Measurements from ENCODE around the gene ALOXE3.
A peak's percentile ranks its signal among the peaks of the same experiment; 100 is the strongest.

ALOXE3 gene

GRCh38 chr17:8151641-8152111, 33.4 kb upstream of the ALOXE3 start:
- peaks cover 36% of the 10 kb centered on the region for H3K36me3 ChIP-seq (replicated peaks)
- in situ Hi-C loops (cut with MboI; ENCODE audit: low sequenced_read_pairs) = loop anchor here (25.0 kb wide), 1 partner anchor 914 kb away; the partner anchor contains the start of genes DVL2, GABARAP and PHF23
- peaks cover 42% of the 10 kb centered on the region for H3K4me1 ChIP-seq
- no peaks in the 10 kb centered on the region for H3K9me3 ChIP-seq
- peak overlapping the region; percentile 59 for H3K4me3 ChIP-seq
- H3K27me3 ChIP-seq (ENCODE audit: low read depth) = no peaks in the 10 kb centered on the region
- DNase-seq (ENCODE audit: low spot score in 2 of 2) = peak in 1 of 2 experiments; percentile 56

GRCh38 chr17:8151120-8151640, 32.9 kb upstream of the ALOXE3 start:
- H3K27me3 ChIP-seq (ENCODE audit: low read depth) = no peaks in the 10 kb centered on the region
- in situ Hi-C loops (cut with MboI; ENCODE audit: low sequenced_read_pairs) = loop anchor here (25.0 kb wide), 1 partner anchor 914 kb away; the partner anchor contains the start of genes DVL2, GABARAP and PHF23
- H3K4me1 ChIP-seq = peaks cover 42% of the 10 kb centered on the region
- peaks cover 41% of the 10 kb centered on the region for H3K36me3 ChIP-seq (replicated peaks)
- H3K4me3 ChIP-seq = peak overlapping the region; percentile 59
- H3K9me3 ChIP-seq = no peaks in the 10 kb centered on the region
- DNase-seq (ENCODE audit: low spot score in 2 of 2) = peak in 1 of 2 experiments; percentile 84

GRCh38 chr17:8150194-8151119, 32.1 kb upstream of the ALOXE3 start:
- H3K4me3 ChIP-seq = peak overlapping the region; percentile 59
- in situ Hi-C loops (cut with MboI; ENCODE audit: low sequenced_read_pairs) = loop anchor here (25.0 kb wide), 1 partner anchor 913 kb away; the partner anchor contains the start of genes DVL2, GABARAP and PHF23
- no peaks in the 10 kb centered on the region for H3K27me3 ChIP-seq (ENCODE audit: low read depth)
- peaks cover 47% of the 10 kb centered on the region for H3K36me3 ChIP-seq (replicated peaks)
- DNase-seq (ENCODE audit: low spot score in 2 of 2) = no peak
- no peaks in the 10 kb centered on the region for H3K9me3 ChIP-seq
- H3K4me1 ChIP-seq = peaks cover 35% of the 10 kb centered on the region

DNA sequence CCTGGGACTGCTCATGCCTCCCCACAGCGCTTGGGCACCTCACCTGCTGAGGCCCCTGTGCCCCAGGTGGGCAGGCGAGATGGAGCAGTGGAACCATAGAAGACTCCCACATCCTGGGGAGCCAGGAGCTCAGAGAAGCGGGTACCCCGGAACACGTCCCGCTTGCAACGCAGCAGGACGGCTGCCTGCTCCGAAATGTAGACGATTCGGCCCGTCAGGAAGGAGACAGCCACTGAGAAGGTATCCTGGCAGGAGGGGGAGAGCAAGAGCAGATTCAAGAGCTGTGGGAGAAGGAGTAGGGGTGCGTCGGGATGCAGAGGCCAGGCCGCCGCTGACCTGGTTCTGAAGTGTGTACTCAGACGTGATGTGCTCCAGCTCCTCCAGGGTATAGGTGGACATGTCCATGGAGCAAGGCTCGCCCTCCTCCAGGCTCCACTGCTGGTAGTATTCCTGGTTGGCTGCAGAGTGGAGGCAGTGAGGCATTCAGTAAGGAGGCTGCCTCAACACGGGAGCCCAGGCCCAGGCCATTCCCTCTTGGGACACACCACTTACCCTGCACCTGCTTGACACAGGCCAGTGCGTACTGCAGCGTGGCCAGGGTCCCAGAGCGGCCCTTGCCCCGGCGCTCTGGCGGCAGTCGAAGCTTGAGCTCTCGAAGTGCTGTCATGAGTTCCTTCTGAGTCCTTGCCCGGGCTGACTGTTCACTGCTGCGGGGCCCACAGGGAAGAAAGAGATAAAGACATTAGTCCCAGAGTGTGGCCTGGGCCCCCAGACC, 31.3 kb upstream of the ALOXE3 start:
- no peak for DNase-seq (ENCODE audit: low spot score in 2 of 2)
- H3K36me3 ChIP-seq (replicated peaks) = peaks cover 48% of the 10 kb centered on the region
- H3K27me3 ChIP-seq (ENCODE audit: low read depth) = no peaks in the 10 kb centered on the region
- no peak overlapping the region for H3K4me3 ChIP-seq
- no peaks in the 10 kb centered on the region for H3K9me3 ChIP-seq
- in situ Hi-C loops (cut with MboI; ENCODE audit: low sequenced_read_pairs) = loop anchor here (25.0 kb wide), 1 partner anchor 912 kb away; the partner anchor contains the start of genes DVL2, GABARAP and PHF23
- peaks cover 29% of the 10 kb centered on the region for H3K4me1 ChIP-seq

DNA sequence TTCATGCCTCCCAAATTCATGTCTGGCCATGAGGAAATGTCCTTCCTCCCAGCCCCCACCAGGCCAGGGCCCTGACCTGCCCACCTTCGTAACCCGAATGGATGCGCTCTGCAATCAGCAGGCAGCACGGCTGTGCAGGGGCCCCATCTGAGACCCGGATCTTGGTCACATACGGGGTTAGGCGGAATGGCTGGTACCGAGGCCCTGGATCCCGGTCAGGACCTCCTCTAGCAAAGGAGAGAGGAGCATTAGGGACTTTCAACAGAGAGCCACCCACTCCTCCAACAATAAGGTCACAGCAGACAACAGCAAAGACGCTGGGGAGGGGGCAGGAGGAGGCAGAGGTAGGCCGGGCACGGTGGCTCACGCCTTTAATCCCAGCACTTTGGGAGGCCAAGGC, 30.2 kb upstream of the ALOXE3 start:
- Histone ChIP-seq H3K4me3 (no peak overlapping the region), H3K27me3 (ENCODE audit: low read depth) (no peaks in the 10 kb centered on the region), H3K4me1 (peaks cover 18% of the 10 kb centered on the region), H3K9me3 (no peaks in the 10 kb centered on the region), H3K36me3 (replicated peaks) (peaks cover 57% of the 10 kb centered on the region)
- in situ Hi-C loops (cut with MboI; ENCODE audit: low sequenced_read_pairs) = no loop called here
- no peak for DNase-seq (ENCODE audit: low spot score in 2 of 2)

DNA sequence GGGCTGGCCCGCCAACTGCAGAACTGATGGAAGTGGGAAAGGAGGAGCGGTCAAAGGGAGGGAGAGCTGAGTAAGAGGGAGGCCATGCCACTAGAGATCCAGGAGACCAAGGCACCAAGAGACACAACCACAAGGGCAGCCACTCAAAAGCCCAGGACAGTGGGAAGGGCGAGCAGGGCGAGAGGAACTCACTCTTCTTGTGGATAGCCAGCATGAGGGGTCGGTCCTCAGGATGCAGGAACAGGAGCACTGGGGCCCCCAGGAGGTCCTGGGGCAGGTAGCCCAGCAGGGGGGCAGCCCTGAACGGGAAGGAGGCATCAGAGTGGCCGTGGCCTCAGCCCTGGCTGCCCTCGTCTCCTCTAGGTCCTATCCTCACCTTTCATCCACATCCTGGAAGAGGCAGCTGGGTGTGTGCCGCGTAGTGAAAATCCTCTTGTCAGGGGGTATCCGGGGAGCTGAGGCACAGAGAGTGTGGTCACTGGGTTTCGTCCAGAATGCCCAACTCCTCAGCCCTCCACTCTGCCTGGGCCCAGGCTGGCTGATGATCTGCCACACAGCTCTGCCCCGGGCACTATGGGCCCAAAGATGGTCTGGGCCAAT, 29.6 kb upstream of the ALOXE3 start:
- in situ Hi-C loops (cut with MboI; ENCODE audit: low sequenced_read_pairs) = no loop called here
- Histone ChIP-seq H3K4me3 (no peak overlapping the region), H3K36me3 (replicated peaks) (peaks cover 57% of the 10 kb centered on the region), H3K9me3 (no peaks in the 10 kb centered on the region), H3K27me3 (ENCODE audit: low read depth) (no peaks in the 10 kb centered on the region), H3K4me1 (peaks cover 12% of the 10 kb centered on the region)
- no peak for DNase-seq (ENCODE audit: low spot score in 2 of 2)

- H3K9me3 ChIP-seq = no peaks in the 10 kb centered on the region
- H3K4me1 ChIP-seq = peaks cover 6% of the 10 kb centered on the region
- H3K4me3 ChIP-seq = no peak overlapping the region
- H3K36me3 ChIP-seq (replicated peaks) = peaks cover 63% of the 10 kb centered on the region
- no peak for DNase-seq (ENCODE audit: low spot score in 2 of 2)
- in situ Hi-C loops (cut with MboI; ENCODE audit: low sequenced_read_pairs) = no loop called here
- H3K27me3 ChIP-seq (ENCODE audit: low read depth) = no peaks in the 10 kb centered on the region
Measured at GRCh38 chr17:8147141-8147804, 29.0 kb upstream of the ALOXE3 start.

GRCh38 chr17:8146381-8147140, 28.2 kb upstream of the ALOXE3 start:
- Histone ChIP-seq H3K36me3 (replicated peaks) (peaks cover 67% of the 10 kb centered on the region), H3K9me3 (no peaks in the 10 kb centered on the region), H3K4me3 (no peak overlapping the region), H3K27me3 (ENCODE audit: low read depth) (no peaks in the 10 kb centered on the region), H3K4me1 (peaks cover 6% of the 10 kb centered on the region)
- no peak for DNase-seq (ENCODE audit: low spot score in 2 of 2)
- in situ Hi-C loops (cut with MboI; ENCODE audit: low sequenced_read_pairs) = no loop called here

GRCh38 chr17:8145811-8146210, 27.5 kb upstream of the ALOXE3 start:
- in situ Hi-C loops (cut with MboI; ENCODE audit: low sequenced_read_pairs) = no loop called here
- no peak for DNase-seq (ENCODE audit: low spot score in 2 of 2)
- peaks cover 1% of the 10 kb centered on the region; the same call in 1 of the 2 replicates for H3K4me1 ChIP-seq
- no peaks in the 10 kb centered on the region for H3K27me3 ChIP-seq (ENCODE audit: low read depth)
- no peak overlapping the region for H3K4me3 ChIP-seq
- H3K9me3 ChIP-seq = no peaks in the 10 kb centered on the region
- peaks cover 72% of the 10 kb centered on the region for H3K36me3 ChIP-seq (replicated peaks)

- no peak for DNase-seq (ENCODE audit: low spot score in 2 of 2)
- H3K27me3 ChIP-seq (ENCODE audit: low read depth) = no peaks in the 10 kb centered on the region
- peaks cover 73% of the 10 kb centered on the region for H3K36me3 ChIP-seq (replicated peaks)
- no peak overlapping the region for H3K4me3 ChIP-seq
- in situ Hi-C loops (cut with MboI; ENCODE audit: low sequenced_read_pairs) = no loop called here
- no peaks in the 10 kb centered on the region for H3K9me3 ChIP-seq
- H3K4me1 ChIP-seq = no peaks in the 10 kb centered on the region
Measured at GRCh38 chr17:8144401-8145231, 26.3 kb upstream of the ALOXE3 start.

- DNase-seq (ENCODE audit: low spot score in 2 of 2) = no peak
- Histone ChIP-seq H3K27me3 (ENCODE audit: low read depth) (no peaks in the 10 kb centered on the region), H3K9me3 (no peaks in the 10 kb centered on the region), H3K36me3 (replicated peaks) (peaks cover 68% of the 10 kb centered on the region), H3K4me3 (no peak overlapping the region), H3K4me1 (no peaks in the 10 kb centered on the region)
- in situ Hi-C loops (cut with MboI; ENCODE audit: low sequenced_read_pairs) = no loop called here
Measured at GRCh38 chr17:8143581-8144400, 25.5 kb upstream of the ALOXE3 start.

Data from HAP-1 (cell line).